T-helper 2 cell treated with Interferon-gamma antibody and Interleukin-4, amounts not matched to agents 5 μg/mL and 100 μg/mL, for 36 hours (primary cell): ENCODE data around the gene ADORA2B.
"Not testable (repeated sequence)": the region's sequence is repeated elsewhere in the genome, so short reads cannot be mapped to it uniquely, and the experiment has no call there.

Experiments used
- DNase-seq: peaks from one replicate; pipeline ENCODE4 v3.0.0; 2021; ENCODE audit warnings: low spot score
- H3K27ac Mint-ChIP-seq: one replicate; pipeline ENCODE4 v1.8.0; 2021; ENCODE audit warnings: mild to moderate bottlenecking, mixed read lengths
- H3K27me3 Mint-ChIP-seq: one replicate; pipeline ENCODE4 v1.8.0; 2021; ENCODE audit warnings: low read depth, mixed read lengths
- H3K36me3 Mint-ChIP-seq: one replicate; pipeline ENCODE4 v1.8.0; 2021; ENCODE audit warnings: low read depth, mixed read lengths
- H3K4me1 Mint-ChIP-seq: one replicate; pipeline ENCODE4 v1.8.0; 2021; ENCODE audit warnings: low read depth, mixed read lengths
- H3K4me3 Mint-ChIP-seq: one replicate; pipeline ENCODE4 v1.8.0; 2022; ENCODE audit warnings: mild to moderate bottlenecking, moderate library complexity, mixed read lengths
- H3K9me3 Mint-ChIP-seq: one replicate; pipeline ENCODE4 v1.8.0; 2021; ENCODE audit warnings: mixed read lengths

ADORA2B gene

GRCh38 chr17:15934866-15935265 is 10.1 kb upstream of the ADORA2B start:
- Mint-ChIP-seq H3K36me3 (no peaks in the 10 kb centered on the region), H3K27me3 (peaks cover 17% of the 10 kb centered on the region), H3K9me3 (no peaks in the 10 kb centered on the region), H3K4me1 (no peaks in the 10 kb centered on the region), H3K27ac (no peak overlapping the region), H3K4me3 (no peak overlapping the region)
- no peak for DNase-seq

GRCh38 chr17:15935891-15936290 is 9.0 kb upstream of the ADORA2B start:
- peaks cover 18% of the 10 kb centered on the region for H3K27me3 Mint-ChIP-seq
- no peaks in the 10 kb centered on the region for H3K9me3 Mint-ChIP-seq
- H3K36me3 Mint-ChIP-seq: no peaks in the 10 kb centered on the region
- DNase-seq: no peak
- no peaks in the 10 kb centered on the region for H3K4me1 Mint-ChIP-seq
- no peak overlapping the region for H3K27ac Mint-ChIP-seq
- H3K4me3 Mint-ChIP-seq: no peak overlapping the region

- H3K4me1 Mint-ChIP-seq, H3K36me3 Mint-ChIP-seq: not testable (repeated sequence)
These were observed 8.4 kb upstream of the ADORA2B start for GRCh38 chr17:15936481-15936880.

GRCh38 chr17:15941781-15942180 is 3.1 kb upstream of the ADORA2B start:
- Mint-ChIP-seq H3K4me3 (no peak overlapping the region), H3K9me3 (no peaks in the 10 kb centered on the region), H3K27me3 (peaks cover 26% of the 10 kb centered on the region), H3K27ac (no peak overlapping the region), H3K4me1 (peaks cover 10% of the 10 kb centered on the region), H3K36me3 (no peaks in the 10 kb centered on the region)
- no peak for DNase-seq

More at GRCh38 chr17:15936481-15936880, 8.4 kb upstream of the ADORA2B start:
- H3K9me3 Mint-ChIP-seq, H3K27ac Mint-ChIP-seq, DNase-seq, H3K4me3 Mint-ChIP-seq: not testable (repeated sequence)
- H3K27me3 Mint-ChIP-seq: peaks cover 18% of the 10 kb centered on the region

- Mint-ChIP-seq H3K9me3 (no peaks in the 10 kb centered on the region), H3K4me3 (no peak overlapping the region), H3K27me3 (peaks cover 31% of the 10 kb centered on the region), H3K27ac (no peak overlapping the region), H3K4me1 (peaks cover 12% of the 10 kb centered on the region), H3K36me3 (no peaks in the 10 kb centered on the region)
- DNase-seq: no peak
These were observed 2.6 kb upstream of the ADORA2B start for GRCh38 chr17:15942207-15942833.

GRCh38 chr17:15943971-15944758 is 765 bp upstream of the ADORA2B start:
- Mint-ChIP-seq H3K9me3 (no peaks in the 10 kb centered on the region), H3K4me1 (peaks cover 12% of the 10 kb centered on the region), H3K36me3 (no peaks in the 10 kb centered on the region), H3K27me3 (peaks cover 31% of the 10 kb centered on the region), H3K27ac (peak overlapping the region; percentile 63), H3K4me3 (peak overlapping the region; percentile 89)
- no peak for DNase-seq

GRCh38 chr17:15945527-15946191 is 729 bp downstream of the ADORA2B start:
- Mint-ChIP-seq H3K36me3 (no peaks in the 10 kb centered on the region), H3K4me3 (peak overlapping the region; percentile 79)
- DNase-seq: peak; percentile 37

GRCh38 chr17:15946611-15947120 is 1.7 kb downstream of the ADORA2B start:
- peaks cover 12% of the 10 kb centered on the region for H3K4me1 Mint-ChIP-seq
- peaks cover 31% of the 10 kb centered on the region for H3K27me3 Mint-ChIP-seq
- H3K27ac Mint-ChIP-seq: no peak overlapping the region
- H3K9me3 Mint-ChIP-seq: no peaks in the 10 kb centered on the region
- H3K36me3 Mint-ChIP-seq: no peaks in the 10 kb centered on the region
- H3K4me3 Mint-ChIP-seq: peak overlapping the region; percentile 69
- no peak for DNase-seq

More at GRCh38 chr17:15945527-15946191, 729 bp downstream of the ADORA2B start:
- Mint-ChIP-seq H3K27ac (no peak overlapping the region), H3K4me1 (peaks cover 12% of the 10 kb centered on the region), H3K9me3 (no peaks in the 10 kb centered on the region), H3K27me3 (peaks cover 33% of the 10 kb centered on the region)

GRCh38 chr17:15947271-15947670 is 2.3 kb downstream of the ADORA2B start:
- H3K27me3 Mint-ChIP-seq: peaks cover 27% of the 10 kb centered on the region
- no peak overlapping the region for H3K4me3 Mint-ChIP-seq
- no peaks in the 10 kb centered on the region for H3K36me3 Mint-ChIP-seq
- no peak for DNase-seq
- peaks cover 12% of the 10 kb centered on the region for H3K4me1 Mint-ChIP-seq
- no peaks in the 10 kb centered on the region for H3K9me3 Mint-ChIP-seq
- no peak overlapping the region for H3K27ac Mint-ChIP-seq

GRCh38 chr17:15947976-15948752 is 3.2 kb downstream of the ADORA2B start:
- no peaks in the 10 kb centered on the region for H3K9me3 Mint-ChIP-seq
- H3K4me1 Mint-ChIP-seq: peaks cover 12% of the 10 kb centered on the region

GRCh38 chr17:15951368-15952047 is 6.6 kb downstream of the ADORA2B start:
- Mint-ChIP-seq H3K4me3 (no peak overlapping the region), H3K9me3 (no peaks in the 10 kb centered on the region), H3K36me3 (no peaks in the 10 kb centered on the region), H3K4me1 (peaks cover 8% of the 10 kb centered on the region), H3K27me3 (peaks cover 32% of the 10 kb centered on the region), H3K27ac (no peak overlapping the region)
- no peak for DNase-seq

More at GRCh38 chr17:15947976-15948752, 3.2 kb downstream of the ADORA2B start:
- no peak overlapping the region for H3K4me3 Mint-ChIP-seq
- no peaks in the 10 kb centered on the region for H3K36me3 Mint-ChIP-seq
- no peak overlapping the region for H3K27ac Mint-ChIP-seq
- DNase-seq: no peak
- H3K27me3 Mint-ChIP-seq: peaks cover 30% of the 10 kb centered on the region

- H3K27ac Mint-ChIP-seq: no peak overlapping the region
- H3K9me3 Mint-ChIP-seq: no peaks in the 10 kb centered on the region
- peaks cover 30% of the 10 kb centered on the region for H3K27me3 Mint-ChIP-seq
- DNase-seq: no peak
- no peaks in the 10 kb centered on the region for H3K36me3 Mint-ChIP-seq
- H3K4me1 Mint-ChIP-seq: peaks cover 13% of the 10 kb centered on the region
- H3K4me3 Mint-ChIP-seq: no peak overlapping the region
These were observed 7.2 kb downstream of the ADORA2B start for GRCh38 chr17:15952048-15952532.
